HL-60/S4 treated with retinoic acid at 250 ng/mL for 4 days and 3 days (cell line): ENCODE results near the gene OSBPL8.

Experiments used
- in situ Hi-C: fragments of 300-500 bp; cut with MboI; formaldehyde crosslinking; loops from 2 replicates; pipeline ENCODE4 v1.7.0; 2022; ENCODE audit warnings: low sequenced_read_pairs

OSBPL8 gene

GRCh38 chr12:76317976-76318375 is 241.6 kb downstream of the OSBPL8 start:
- in situ Hi-C loops: no loop called here

- in situ Hi-C loops: no loop called here
These were observed 243.1 kb downstream of the OSBPL8 start for GRCh38 chr12:76316468-76316867.

- in situ Hi-C loops: no loop called here
These were observed 246.3 kb downstream of the OSBPL8 start for GRCh38 chr12:76313299-76313698.

- in situ Hi-C loops: no loop called here
These were observed 247.3 kb downstream of the OSBPL8 start for GRCh38 chr12:76312315-76312714.

- in situ Hi-C loops: no loop called here
These were observed 247.8 kb downstream of the OSBPL8 start for GRCh38 chr12:76311796-76312195.

GRCh38 chr12:76310110-76310509 is 249.5 kb downstream of the OSBPL8 start:
- in situ Hi-C loops: no loop called here

GRCh38 chr12:76308866-76309265 is 250.7 kb downstream of the OSBPL8 start:
- in situ Hi-C loops: no loop called here

- in situ Hi-C loops: no loop called here
These were observed 252.5 kb downstream of the OSBPL8 start for GRCh38 chr12:76307083-76307482.

- in situ Hi-C loops: no loop called here
These were observed 255.5 kb downstream of the OSBPL8 start for GRCh38 chr12:76303989-76304460.

GRCh38 chr12:76303365-76303764 is 256.2 kb downstream of the OSBPL8 start:
- in situ Hi-C loops: no loop called here
